ENCODE data around the gene CSPG5.

The CSPG5 gene

DNA sequence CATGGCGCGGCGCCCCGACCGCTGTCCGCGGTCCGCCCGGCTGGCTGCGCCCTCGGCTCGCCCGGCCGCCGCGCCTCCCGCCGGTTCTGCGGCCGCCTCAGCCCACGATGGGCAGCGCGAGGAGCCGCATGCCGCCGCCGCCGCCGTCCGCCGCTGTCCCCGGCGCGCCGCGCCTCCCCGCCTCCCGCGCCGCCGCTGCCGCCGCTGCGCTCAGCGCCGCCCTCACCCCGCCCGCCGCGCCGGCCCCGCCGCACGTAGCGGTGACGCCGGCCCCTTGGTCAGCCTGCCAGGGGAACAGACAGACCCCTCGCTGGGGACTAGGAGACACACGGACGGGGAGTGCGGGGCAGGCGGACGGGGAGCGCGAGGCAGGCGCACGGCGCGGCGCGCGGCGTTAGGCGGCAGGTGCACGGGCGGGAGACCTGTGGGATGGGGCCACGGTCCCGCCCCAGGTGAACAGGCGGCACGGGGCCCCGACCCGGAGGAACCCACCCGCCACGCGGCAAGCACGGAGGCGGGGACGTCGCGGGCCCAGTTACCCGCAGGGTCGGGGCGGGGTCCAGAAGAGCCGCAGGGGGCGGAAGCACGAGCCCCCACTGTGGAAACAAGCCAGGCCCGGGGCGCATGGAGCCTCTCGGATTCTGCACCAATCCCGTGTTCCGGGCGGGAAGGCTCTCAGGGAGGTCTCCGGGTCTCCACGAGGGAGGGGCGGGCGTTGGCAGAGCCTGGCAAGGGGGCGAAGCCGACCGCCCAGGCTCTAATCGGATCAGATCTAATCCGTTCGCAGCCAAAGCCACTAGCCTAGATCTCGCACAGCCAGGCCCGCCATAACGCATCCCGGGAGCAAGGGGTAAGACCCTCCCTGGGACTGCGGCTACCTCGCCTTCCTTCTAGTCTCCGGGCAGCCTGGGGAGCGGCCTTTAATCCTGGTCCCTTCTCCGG lies at the start of gene CSPG5 (continued):
- TF ChIP-seq, protein P1, sequence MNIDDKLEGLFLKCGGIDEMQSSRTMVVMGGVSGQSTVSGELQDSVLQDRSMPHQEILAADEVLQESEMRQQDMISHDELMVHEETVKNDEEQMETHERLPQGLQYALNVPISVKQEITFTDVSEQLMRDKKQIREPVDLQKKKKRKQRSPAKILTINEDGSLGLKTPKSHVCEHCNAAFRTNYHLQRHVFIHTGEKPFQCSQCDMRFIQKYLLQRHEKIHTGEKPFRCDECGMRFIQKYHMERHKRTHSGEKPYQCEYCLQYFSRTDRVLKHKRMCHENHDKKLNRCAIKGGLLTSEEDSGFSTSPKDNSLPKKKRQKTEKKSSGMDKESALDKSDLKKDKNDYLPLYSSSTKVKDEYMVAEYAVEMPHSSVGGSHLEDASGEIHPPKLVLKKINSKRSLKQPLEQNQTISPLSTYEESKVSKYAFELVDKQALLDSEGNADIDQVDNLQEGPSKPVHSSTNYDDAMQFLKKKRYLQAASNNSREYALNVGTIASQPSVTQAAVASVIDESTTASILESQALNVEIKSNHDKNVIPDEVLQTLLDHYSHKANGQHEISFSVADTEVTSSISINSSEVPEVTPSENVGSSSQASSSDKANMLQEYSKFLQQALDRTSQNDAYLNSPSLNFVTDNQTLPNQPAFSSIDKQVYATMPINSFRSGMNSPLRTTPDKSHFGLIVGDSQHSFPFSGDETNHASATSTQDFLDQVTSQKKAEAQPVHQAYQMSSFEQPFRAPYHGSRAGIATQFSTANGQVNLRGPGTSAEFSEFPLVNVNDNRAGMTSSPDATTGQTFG (tag by site-specific recombination; IDR thresholded peaks at IDR 0.05; ENCODE audit: borderline replicate concordance) = no peak
- TF ChIP-seq ZNF341 (tag by site-specific recombination; IDR thresholded peaks at IDR 0.05; ENCODE audit: low read depth) = peak; percentile 68
- TF ChIP-seq ZNF510 (tag by site-specific recombination; IDR thresholded peaks at IDR 0.05; ENCODE audit: insufficient replicate concordance) = no peak
- TF ChIP-seq ZNF350 (tag by site-specific recombination; IDR thresholded peaks at IDR 0.05) = no peak
- no peak for TF ChIP-seq ZNF843 (tag by site-specific recombination; IDR thresholded peaks at IDR 0.05)
- TF ChIP-seq ZNF704 (tag by site-specific recombination; IDR thresholded peaks at IDR 0.05) = no peak
- no peak for TF ChIP-seq ZNF48 (tag by site-specific recombination; IDR thresholded peaks at IDR 0.05)
- TF ChIP-seq ZSCAN18 (tag by site-specific recombination; IDR thresholded peaks at IDR 0.05) = no peak
- no peak for TF ChIP-seq CTCF (tag by site-specific recombination; IDR thresholded peaks at IDR 0.05)
- no peak for TF ChIP-seq OVOL3 (tag by site-specific recombination; IDR thresholded peaks at IDR 0.05)
- TF ChIP-seq ZEB2 (tag by site-specific recombination; IDR thresholded peaks at IDR 0.05) = no peak
- no peak for TF ChIP-seq ZNF600 (tag by site-specific recombination; IDR thresholded peaks at IDR 0.05)
- TF ChIP-seq, protein P2, sequence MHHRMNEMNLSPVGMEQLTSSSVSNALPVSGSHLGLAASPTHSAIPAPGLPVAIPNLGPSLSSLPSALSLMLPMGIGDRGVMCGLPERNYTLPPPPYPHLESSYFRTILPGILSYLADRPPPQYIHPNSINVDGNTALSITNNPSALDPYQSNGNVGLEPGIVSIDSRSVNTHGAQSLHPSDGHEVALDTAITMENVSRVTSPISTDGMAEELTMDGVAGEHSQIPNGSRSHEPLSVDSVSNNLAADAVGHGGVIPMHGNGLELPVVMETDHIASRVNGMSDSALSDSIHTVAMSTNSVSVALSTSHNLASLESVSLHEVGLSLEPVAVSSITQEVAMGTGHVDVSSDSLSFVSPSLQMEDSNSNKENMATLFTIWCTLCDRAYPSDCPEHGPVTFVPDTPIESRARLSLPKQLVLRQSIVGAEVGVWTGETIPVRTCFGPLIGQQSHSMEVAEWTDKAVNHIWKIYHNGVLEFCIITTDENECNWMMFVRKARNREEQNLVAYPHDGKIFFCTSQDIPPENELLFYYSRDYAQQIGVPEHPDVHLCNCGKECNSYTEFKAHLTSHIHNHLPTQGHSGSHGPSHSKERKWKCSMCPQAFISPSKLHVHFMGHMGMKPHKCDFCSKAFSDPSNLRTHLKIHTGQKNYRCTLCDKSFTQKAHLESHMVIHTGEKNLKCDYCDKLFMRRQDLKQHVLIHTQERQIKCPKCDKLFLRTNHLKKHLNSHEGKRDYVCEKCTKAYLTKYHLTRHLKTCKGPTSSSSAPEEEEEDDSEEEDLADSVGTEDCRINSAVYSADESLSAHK (tag by site-specific recombination; IDR thresholded peaks at IDR 0.05) = no peak
- TF ChIP-seq ZXDB (tag by site-specific recombination; IDR thresholded peaks at IDR 0.05) = no peak
- no peak for TF ChIP-seq ZNF513 (tag by site-specific recombination; IDR thresholded peaks at IDR 0.05)
- TF ChIP-seq, protein P3, sequence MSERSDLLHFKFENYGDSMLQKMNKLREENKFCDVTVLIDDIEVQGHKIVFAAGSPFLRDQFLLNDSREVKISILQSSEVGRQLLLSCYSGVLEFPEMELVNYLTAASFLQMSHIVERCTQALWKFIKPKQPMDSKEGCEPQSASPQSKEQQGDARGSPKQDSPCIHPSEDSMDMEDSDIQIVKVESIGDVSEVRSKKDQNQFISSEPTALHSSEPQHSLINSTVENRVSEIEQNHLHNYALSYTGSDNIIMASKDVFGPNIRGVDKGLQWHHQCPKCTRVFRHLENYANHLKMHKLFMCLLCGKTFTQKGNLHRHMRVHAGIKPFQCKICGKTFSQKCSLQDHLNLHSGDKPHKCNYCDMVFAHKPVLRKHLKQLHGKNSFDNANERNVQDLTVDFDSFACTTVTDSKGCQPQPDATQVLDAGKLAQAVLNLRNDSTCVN (tag by site-specific recombination; optimal IDR thresholded peaks at IDR 0.05) = peak; percentile 70
- TF ChIP-seq, protein P4, sequence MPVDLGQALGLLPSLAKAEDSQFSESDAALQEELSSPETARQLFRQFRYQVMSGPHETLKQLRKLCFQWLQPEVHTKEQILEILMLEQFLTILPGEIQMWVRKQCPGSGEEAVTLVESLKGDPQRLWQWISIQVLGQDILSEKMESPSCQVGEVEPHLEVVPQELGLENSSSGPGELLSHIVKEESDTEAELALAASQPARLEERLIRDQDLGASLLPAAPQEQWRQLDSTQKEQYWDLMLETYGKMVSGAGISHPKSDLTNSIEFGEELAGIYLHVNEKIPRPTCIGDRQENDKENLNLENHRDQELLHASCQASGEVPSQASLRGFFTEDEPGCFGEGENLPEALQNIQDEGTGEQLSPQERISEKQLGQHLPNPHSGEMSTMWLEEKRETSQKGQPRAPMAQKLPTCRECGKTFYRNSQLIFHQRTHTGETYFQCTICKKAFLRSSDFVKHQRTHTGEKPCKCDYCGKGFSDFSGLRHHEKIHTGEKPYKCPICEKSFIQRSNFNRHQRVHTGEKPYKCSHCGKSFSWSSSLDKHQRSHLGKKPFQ (tag by site-specific recombination; IDR thresholded peaks at IDR 0.05) = no peak
- peak; percentile 59 for TF ChIP-seq KLF1 (tag by site-specific recombination; IDR thresholded peaks at IDR 0.05)
- TF ChIP-seq ZNF549 (tag by site-specific recombination; IDR thresholded peaks at IDR 0.05) = no peak
- no peak for TF ChIP-seq ZBTB7A (tag by site-specific recombination; IDR thresholded peaks at IDR 0.05; ENCODE audit: low read depth)
- no peak for TF ChIP-seq ZSCAN23 (tag by site-specific recombination; IDR thresholded peaks at IDR 0.05)
- peak; percentile 49; the same call in 1 of the 2 replicates for TF ChIP-seq ZBTB20 (tag by site-specific recombination; IDR thresholded peaks at IDR 0.05)
- TF ChIP-seq ZNF830 (tag by site-specific recombination; IDR thresholded peaks at IDR 0.05; ENCODE audit: low read depth) = no peak
- TF ChIP-seq ZBTB17 (tag by site-specific recombination; IDR thresholded peaks at IDR 0.05) = no peak
- 0 out of 2 replicates have a peak, but pooled peaks have one; percentile 22 for TF ChIP-seq ZNF785 (tag by site-specific recombination; IDR thresholded peaks at IDR 0.05)
